NCI-H774 (cell line): ENCODE data around the gene CRB3.

Experiments
- DNase-seq: peaks from one replicate; lab custom pipeline; 2025; lab: John Stamatoyannopoulos, UW

Gene CRB3

GRCh38 chr19:6466526-6467248 lies 2.6 kb downstream of the CRB3 start:
- no peak for DNase-seq

GRCh38 chr19:6467384-6467783 lies 3.3 kb downstream of the CRB3 start:
- DNase-seq, result no peak

- DNase-seq, result no peak
Observed at GRCh38 chr19:6470173-6470572, 6.1 kb downstream of the CRB3 start.

- DNase-seq, result no peak
Observed at GRCh38 chr19:6471076-6471475, 7.0 kb downstream of the CRB3 start.

GRCh38 chr19:6472713-6473112 lies 8.6 kb downstream of the CRB3 start:
- no peak for DNase-seq

GRCh38 chr19:6473647-6474046 lies 9.6 kb downstream of the CRB3 start:
- no peak for DNase-seq

GRCh38 chr19:6475321-6476108 lies 11.4 kb downstream of the CRB3 start:
- DNase-seq, result no peak

GRCh38 chr19:6476155-6476895 lies 12.3 kb downstream of the CRB3 start:
- DNase-seq, result peak; percentile 77

- DNase-seq, result no peak
Observed at GRCh38 chr19:6476896-6477431, 12.9 kb downstream of the CRB3 start.

GRCh38 chr19:6478815-6479214 lies 14.7 kb downstream of the CRB3 start:
- DNase-seq, result no peak

GRCh38 chr19:6479836-6480398 lies 15.8 kb downstream of the CRB3 start:
- DNase-seq, result no peak

GRCh38 chr19:6480848-6481415 lies 16.9 kb downstream of the CRB3 start:
- DNase-seq, result no peak

GRCh38 chr19:6481541-6482342 lies 17.7 kb downstream of the CRB3 start, which contains the start of gene DENND1C:
Gene DENND1C (minus strand): TSS chr19:6481787. CDS start chr19:6481695, 92 bp downstream.
- no peak for DNase-seq

- no peak for DNase-seq
Observed at GRCh38 chr19:6482343-6482686, 18.2 kb downstream of the CRB3 start.

- DNase-seq, result no peak
Observed at GRCh38 chr19:6483235-6483634, 19.2 kb downstream of the CRB3 start.

- DNase-seq, result no peak
Observed at GRCh38 chr19:6484230-6484629, 20.2 kb downstream of the CRB3 start.

GRCh38 chr19:6484831-6485230 lies 20.8 kb downstream of the CRB3 start:
- DNase-seq, result no peak

GRCh38 chr19:6489278-6490061 lies 25.4 kb downstream of the CRB3 start:
- no peak for DNase-seq

GRCh38 chr19:6490134-6490533 lies 26.1 kb downstream of the CRB3 start:
- DNase-seq, result no peak
